ENCODE data around the gene LIMS2. TPM values are rescaled to one million over a fixed set of nuclear protein-coding genes. Genes with fewer than 3 reads are reported as not detected.

Gene LIMS2
- total RNA-seq, 1 experiment from 2014 or later: 8.9 TPM

DNA sequence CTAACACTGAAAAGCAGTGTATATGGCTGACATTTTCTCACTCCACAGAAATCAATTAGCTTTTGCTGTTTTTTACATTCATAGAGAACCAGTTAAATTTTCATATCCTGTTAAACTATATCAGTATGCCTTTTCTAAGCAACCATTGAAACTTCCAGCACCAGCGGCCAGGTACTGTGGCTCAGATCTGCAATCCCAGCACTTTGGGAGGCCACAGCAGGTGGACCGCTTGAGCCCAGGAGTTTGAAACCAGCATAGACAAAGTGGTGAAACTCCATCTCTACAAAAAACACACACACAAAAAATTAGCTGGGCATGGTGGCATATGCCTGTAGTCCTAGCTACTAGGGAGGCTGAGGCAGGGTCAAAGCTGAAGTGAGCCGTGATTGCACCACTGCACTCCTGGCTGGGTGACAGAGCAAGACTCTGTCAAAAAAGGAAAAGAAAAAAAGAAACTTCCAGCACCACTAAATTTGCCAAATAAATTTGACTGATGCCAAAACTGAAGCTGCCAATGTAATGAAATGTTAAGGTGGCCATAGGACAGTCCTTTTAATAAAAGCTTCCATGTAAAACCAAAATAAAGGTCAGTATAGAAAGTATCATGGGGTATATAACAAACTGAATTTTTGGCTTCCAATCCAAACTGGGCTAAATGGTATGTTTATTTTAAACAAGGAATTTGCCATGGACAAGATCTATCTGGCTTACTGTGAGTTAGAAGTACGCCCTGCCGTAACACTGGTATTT lies 29.5 kb upstream of the LIMS2 start:
- H3K27ac ChIP-seq (ENCODE audit: low read length): no peak overlapping the region
- no peaks in the 10 kb centered on the region for H3K27me3 ChIP-seq (ENCODE audit: control insufficient read depth, insufficient read depth, low read length)
- no TSS peak for BruUV-seq (replicated peaks)
- intact Hi-C loops (cut with micrococcal nuclease; ENCODE audit: unreplicated experiment) (no loop called here), in situ Hi-C loops (cut with HindIII; ENCODE audit: low pct_unique_long_range_greater_than_20kb, low sequenced_read_pairs) (no loop called here)
- peaks cover 22% of the 10 kb centered on the region for H3K4me1 ChIP-seq (ENCODE audit: control insufficient read depth, insufficient read depth, low read length)
- TF ChIP-seq, protein P1, sequence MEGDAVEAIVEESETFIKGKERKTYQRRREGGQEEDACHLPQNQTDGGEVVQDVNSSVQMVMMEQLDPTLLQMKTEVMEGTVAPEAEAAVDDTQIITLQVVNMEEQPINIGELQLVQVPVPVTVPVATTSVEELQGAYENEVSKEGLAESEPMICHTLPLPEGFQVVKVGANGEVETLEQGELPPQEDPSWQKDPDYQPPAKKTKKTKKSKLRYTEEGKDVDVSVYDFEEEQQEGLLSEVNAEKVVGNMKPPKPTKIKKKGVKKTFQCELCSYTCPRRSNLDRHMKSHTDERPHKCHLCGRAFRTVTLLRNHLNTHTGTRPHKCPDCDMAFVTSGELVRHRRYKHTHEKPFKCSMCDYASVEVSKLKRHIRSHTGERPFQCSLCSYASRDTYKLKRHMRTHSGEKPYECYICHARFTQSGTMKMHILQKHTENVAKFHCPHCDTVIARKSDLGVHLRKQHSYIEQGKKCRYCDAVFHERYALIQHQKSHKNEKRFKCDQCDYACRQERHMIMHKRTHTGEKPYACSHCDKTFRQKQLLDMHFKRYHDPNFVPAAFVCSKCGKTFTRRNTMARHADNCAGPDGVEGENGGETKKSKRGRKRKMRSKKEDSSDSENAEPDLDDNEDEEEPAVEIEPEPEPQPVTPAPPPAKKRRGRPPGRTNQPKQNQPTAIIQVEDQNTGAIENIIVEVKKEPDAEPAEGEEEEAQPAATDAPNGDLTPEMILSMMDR (IDR thresholded peaks at IDR 0.05): no peak
- TF ChIP-seq POLR2AphosphoS5 (IDR thresholded peaks at IDR 0.05; ENCODE audit: low read depth, low read length): no peak
- no peak for TF ChIP-seq SIN3A (IDR thresholded peaks at IDR 0.05; ENCODE audit: borderline replicate concordance, insufficient read depth, low read depth, low read length)
- TF ChIP-seq TCF7L2 (IDR thresholded peaks at IDR 0.05; ENCODE audit: low read depth, low read length): no peak
- TF ChIP-seq, protein P2, sequence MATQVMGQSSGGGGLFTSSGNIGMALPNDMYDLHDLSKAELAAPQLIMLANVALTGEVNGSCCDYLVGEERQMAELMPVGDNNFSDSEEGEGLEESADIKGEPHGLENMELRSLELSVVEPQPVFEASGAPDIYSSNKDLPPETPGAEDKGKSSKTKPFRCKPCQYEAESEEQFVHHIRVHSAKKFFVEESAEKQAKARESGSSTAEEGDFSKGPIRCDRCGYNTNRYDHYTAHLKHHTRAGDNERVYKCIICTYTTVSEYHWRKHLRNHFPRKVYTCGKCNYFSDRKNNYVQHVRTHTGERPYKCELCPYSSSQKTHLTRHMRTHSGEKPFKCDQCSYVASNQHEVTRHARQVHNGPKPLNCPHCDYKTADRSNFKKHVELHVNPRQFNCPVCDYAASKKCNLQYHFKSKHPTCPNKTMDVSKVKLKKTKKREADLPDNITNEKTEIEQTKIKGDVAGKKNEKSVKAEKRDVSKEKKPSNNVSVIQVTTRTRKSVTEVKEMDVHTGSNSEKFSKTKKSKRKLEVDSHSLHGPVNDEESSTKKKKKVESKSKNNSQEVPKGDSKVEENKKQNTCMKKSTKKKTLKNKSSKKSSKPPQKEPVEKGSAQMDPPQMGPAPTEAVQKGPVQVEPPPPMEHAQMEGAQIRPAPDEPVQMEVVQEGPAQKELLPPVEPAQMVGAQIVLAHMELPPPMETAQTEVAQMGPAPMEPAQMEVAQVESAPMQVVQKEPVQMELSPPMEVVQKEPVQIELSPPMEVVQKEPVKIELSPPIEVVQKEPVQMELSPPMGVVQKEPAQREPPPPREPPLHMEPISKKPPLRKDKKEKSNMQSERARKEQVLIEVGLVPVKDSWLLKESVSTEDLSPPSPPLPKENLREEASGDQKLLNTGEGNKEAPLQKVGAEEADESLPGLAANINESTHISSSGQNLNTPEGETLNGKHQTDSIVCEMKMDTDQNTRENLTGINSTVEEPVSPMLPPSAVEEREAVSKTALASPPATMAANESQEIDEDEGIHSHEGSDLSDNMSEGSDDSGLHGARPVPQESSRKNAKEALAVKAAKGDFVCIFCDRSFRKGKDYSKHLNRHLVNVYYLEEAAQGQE (IDR thresholded peaks at IDR 0.05; ENCODE audit: insufficient read depth in 1 of 2, low read depth in 2 of 2, low read length in 1 of 2): no peak
- no peak for DNase-seq (ENCODE audit: low read depth, low spot score)
- H3K4me3 ChIP-seq (ENCODE audit: low read depth in 2 of 2, low read length in 2 of 2): no peak overlapping the region
- ATAC-seq: no peak
- POLR2A ChIA-PET: no interaction called here
- no peaks in the 10 kb centered on the region; the same call in none of the 2 replicates for H3K36me3 ChIP-seq (ENCODE audit: control insufficient read depth, insufficient read depth, low read length)
- CTCF ChIA-PET: no interaction called here
- H3K9me3 ChIP-seq (ENCODE audit: control insufficient read depth, insufficient read depth, low read depth, low read length): no peaks in the 10 kb centered on the region

DNA sequence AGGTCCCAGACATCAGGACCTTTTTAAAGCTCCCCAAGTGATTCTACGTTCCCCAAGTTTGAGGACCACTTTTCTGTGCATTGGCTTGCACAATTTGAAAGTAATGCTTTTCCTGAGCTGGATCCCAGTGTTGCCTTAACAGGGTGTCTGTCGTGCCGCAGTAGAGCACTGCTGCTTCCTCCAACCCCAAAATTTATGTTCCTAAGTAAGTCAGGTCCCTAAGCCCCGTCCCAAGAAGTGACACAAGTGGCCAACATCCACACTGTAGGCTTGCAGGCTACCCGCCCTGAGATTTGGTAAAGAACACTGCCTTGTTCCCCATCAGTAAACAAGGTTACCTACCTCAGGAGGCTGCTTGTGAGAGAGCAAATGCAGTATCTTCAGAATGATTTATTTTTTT lies 28.0 kb upstream of the LIMS2 start:
- ATAC-seq (no peak), DNase-seq (ENCODE audit: low read depth, low spot score) (no peak)
- Histone ChIP-seq H3K36me3 (ENCODE audit: control insufficient read depth, insufficient read depth, low read length) (no peaks in the 10 kb centered on the region; the same call in none of the 2 replicates), H3K27me3 (ENCODE audit: control insufficient read depth, insufficient read depth, low read length) (no peaks in the 10 kb centered on the region), H3K4me3 (ENCODE audit: low read depth in 2 of 2, low read length in 2 of 2) (peak overlapping the region; percentile 57 to 86; a peak in 3 of 4 replicates), H3K9me3 (ENCODE audit: control insufficient read depth, insufficient read depth, low read depth, low read length) (no peaks in the 10 kb centered on the region), H3K27ac (ENCODE audit: low read length) (peak overlapping the region; percentile 96), H3K4me1 (ENCODE audit: control insufficient read depth, insufficient read depth, low read length) (peaks cover 22% of the 10 kb centered on the region)
- POLR2A ChIA-PET: no interaction called here
- BruUV-seq (replicated peaks): no TSS peak
- CTCF ChIA-PET: interaction anchor here (0.5 kb wide), 1 partner anchor 295 kb away, joined by 3 read pairs; no protein-coding TSS in a partner anchor
- TF ChIP-seq TCF7L2 (IDR thresholded peaks at IDR 0.05; ENCODE audit: low read depth, low read length) (no peak), POLR2AphosphoS5 (IDR thresholded peaks at IDR 0.05; ENCODE audit: low read depth, low read length) (no peak), SIN3A (IDR thresholded peaks at IDR 0.05; ENCODE audit: borderline replicate concordance, insufficient read depth, low read depth, low read length) (no peak)
- TF ChIP-seq, protein P1 (IDR thresholded peaks at IDR 0.05): no peak
- TF ChIP-seq, protein P2 (IDR thresholded peaks at IDR 0.05; ENCODE audit: insufficient read depth in 1 of 2, low read depth in 2 of 2, low read length in 1 of 2): no peak
- intact Hi-C loops (cut with micrococcal nuclease; ENCODE audit: unreplicated experiment): no loop called here
- in situ Hi-C loops (cut with HindIII; ENCODE audit: low pct_unique_long_range_greater_than_20kb, low sequenced_read_pairs): no loop called here

Data from Panc1 (cell line).